Measurements from ENCODE around the gene MPRIP. TPM values are rescaled to one million over a fixed set of nuclear protein-coding genes. Genes with fewer than 3 reads are reported as not detected.

The MPRIP gene
- total and polyA plus RNA-seq, 2 of the 13 experiments (the other 11 are each of a cell fraction or from before 2014, with no cell fraction given) = 50.2 to 52.4 TPM

DNA sequence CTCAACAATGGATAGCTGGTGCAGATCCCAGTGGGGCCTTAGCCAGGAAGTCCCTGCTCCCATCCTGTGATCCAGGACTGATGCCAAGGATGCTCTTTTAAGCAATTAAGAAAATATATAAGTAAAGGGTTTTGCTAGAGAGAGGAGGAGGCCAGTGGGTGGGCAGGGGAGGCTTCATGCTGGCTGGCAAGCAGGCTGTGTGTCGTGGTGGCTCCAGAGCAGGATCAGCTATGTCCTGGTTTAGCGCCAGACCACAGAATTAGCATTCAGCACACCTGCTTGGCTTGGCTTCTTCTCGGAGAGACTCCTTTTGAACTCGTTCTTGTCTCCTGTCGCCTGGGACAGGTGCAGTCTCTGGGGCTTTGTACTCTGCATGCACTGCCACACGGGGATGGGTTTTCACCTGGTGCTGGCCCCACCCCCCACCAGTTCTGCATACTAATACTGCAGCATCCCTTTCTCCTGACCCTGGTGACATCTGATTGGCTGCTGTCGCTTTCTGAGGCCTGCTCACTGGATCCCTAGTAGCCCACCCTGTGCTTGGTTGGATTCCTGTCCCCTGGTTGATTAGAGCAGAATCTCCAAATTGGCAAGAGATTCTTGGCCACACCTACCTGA is 97.8 kb downstream of the MPRIP start:
- H3K9ac ChIP-seq (ENCODE audit: insufficient read depth, low read depth, low read length) = no peak overlapping the region
- 100% methylated on average over 6 of the region's 7 CpGs for WGBS (ENCODE audit: low lambda C conversion rate)
- no peak overlapping the region for H3K4me3 ChIP-seq (replicated peaks in 1 of 3; ENCODE audit: insufficient read depth in 1 of 3, low read depth in 2 of 3, low read length in 3 of 3)
- DNase-seq (ENCODE audit: low spot score) = no peak
- ChIA-PET POLR2A (no interaction called here), CTCF (ENCODE audit: low intra/inter-chr PET ratio, low total read pairs) (no interaction called here)
- intact Hi-C loops (cut with micrococcal nuclease; ENCODE audit: unreplicated experiment) (no loop called here), in situ Hi-C loops (cut with HindIII; ENCODE audit: extremely low pct_ligation_motif_present, low pct_unique_long_range_greater_than_20kb) (loop anchor here (5.0 kb wide), 1 partner anchor 138 kb away; no protein-coding TSS in a partner anchor)
- BruUV-seq (replicated peaks) = no TSS peak
- FAIRE-seq = no peak
- TF ChIP-seq SMARCC2 (IDR thresholded peaks at IDR 0.05) (no peak), ZNF83 (CRISPR knock-in tag; IDR thresholded peaks at IDR 0.05; ENCODE audit: borderline replicate concordance) (no peak), ZFP36L2 (CRISPR knock-in tag; IDR thresholded peaks at IDR 0.05) (no peak), ZFP36L1 (CRISPR knock-in tag; IDR thresholded peaks at IDR 0.05) (no peak), NCOR1 (IDR thresholded peaks at IDR 0.05; ENCODE audit: borderline replicate concordance, low read length) (no peak)
- no peaks in the 10 kb centered on the region for H3K79me2 ChIP-seq (ENCODE audit: insufficient read depth, low read length)
- no peaks in the 10 kb centered on the region for H3K9me3 ChIP-seq (ENCODE audit: low read length)
- H3K36me3 ChIP-seq (replicated peaks in 1 of 2; ENCODE audit: control insufficient read depth in 1 of 2, insufficient read depth in 2 of 2, low read length in 2 of 2) = peaks cover 25 to 42% of the 10 kb centered on the region in 2 experiments
- no peaks in the 10 kb centered on the region for H3K27me3 ChIP-seq (ENCODE audit: control insufficient read depth in 1 of 2, insufficient read depth in 2 of 2, low read length in 2 of 2)
- ATAC-seq = no peak
- no peak overlapping the region for H3K4me2 ChIP-seq (ENCODE audit: low read depth, low read length)
- no peaks in the 10 kb centered on the region for H4K20me1 ChIP-seq (ENCODE audit: insufficient read depth, low read length)
- no peak overlapping the region for H2AFZ ChIP-seq (ENCODE audit: low read length)
- H3K27ac ChIP-seq (ENCODE audit: extremely low read length, insufficient read depth, low read length) = no peak overlapping the region
- no peaks in the 10 kb centered on the region for H3K4me1 ChIP-seq (ENCODE audit: insufficient read depth, low read length)

DNA sequence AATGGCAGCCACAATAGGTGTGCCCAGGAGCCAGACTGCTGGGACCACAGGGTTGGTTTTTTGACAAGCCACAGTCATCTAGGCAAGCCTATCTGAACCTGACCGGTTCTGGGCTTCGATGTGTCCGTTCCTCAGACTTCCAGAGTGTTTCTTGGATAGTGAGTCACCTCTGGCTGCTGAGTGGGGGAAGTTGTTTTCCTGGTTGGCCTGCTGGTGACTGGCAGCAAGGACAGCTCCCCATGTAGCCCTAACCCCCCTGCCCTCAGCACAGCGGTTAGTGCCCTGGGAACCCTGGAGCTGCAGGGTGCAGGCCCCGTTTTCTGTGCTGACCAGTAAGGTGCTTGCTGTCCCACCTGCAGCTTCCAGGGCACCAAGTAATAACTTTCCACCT is 98.3 kb downstream of the MPRIP start:
- POLR2A ChIA-PET = no interaction called here
- no peak overlapping the region for H3K4me3 ChIP-seq (replicated peaks in 1 of 3; ENCODE audit: insufficient read depth in 1 of 3, low read depth in 2 of 3, low read length in 3 of 3)
- no peak for FAIRE-seq
- H3K4me2 ChIP-seq (ENCODE audit: low read depth, low read length) = no peak overlapping the region
- no peaks in the 10 kb centered on the region for H3K27me3 ChIP-seq (ENCODE audit: control insufficient read depth in 1 of 2, insufficient read depth in 2 of 2, low read length in 2 of 2)
- peaks cover 23 to 40% of the 10 kb centered on the region in 2 experiments for H3K36me3 ChIP-seq (replicated peaks in 1 of 2; ENCODE audit: control insufficient read depth in 1 of 2, insufficient read depth in 2 of 2, low read length in 2 of 2)
- no peak overlapping the region for H2AFZ ChIP-seq (ENCODE audit: low read length)
- no peak for ATAC-seq
- no peak overlapping the region for H3K27ac ChIP-seq (ENCODE audit: extremely low read length, insufficient read depth, low read length)
- no peaks in the 10 kb centered on the region for H4K20me1 ChIP-seq (ENCODE audit: insufficient read depth, low read length)
- no peaks in the 10 kb centered on the region for H3K4me1 ChIP-seq (ENCODE audit: insufficient read depth, low read length)
- DNase-seq (ENCODE audit: low spot score) = no peak
- no TSS peak for BruUV-seq (replicated peaks)
- H3K79me2 ChIP-seq (ENCODE audit: insufficient read depth, low read length) = no peaks in the 10 kb centered on the region
- CTCF ChIA-PET (ENCODE audit: low intra/inter-chr PET ratio, low total read pairs) = no interaction called here
- H3K9me3 ChIP-seq (ENCODE audit: low read length) = no peaks in the 10 kb centered on the region
- H3K9ac ChIP-seq (ENCODE audit: insufficient read depth, low read depth, low read length) = no peak overlapping the region
- 100% methylated on average over 1 of the region's 5 CpGs for WGBS (ENCODE audit: low lambda C conversion rate)
- in situ Hi-C loops (cut with HindIII; ENCODE audit: extremely low pct_ligation_motif_present, low pct_unique_long_range_greater_than_20kb) (loop anchor here (5.0 kb wide), 1 partner anchor 138 kb away; no protein-coding TSS in a partner anchor), intact Hi-C loops (cut with micrococcal nuclease; ENCODE audit: unreplicated experiment) (no loop called here)
- TF ChIP-seq, protein P1, sequence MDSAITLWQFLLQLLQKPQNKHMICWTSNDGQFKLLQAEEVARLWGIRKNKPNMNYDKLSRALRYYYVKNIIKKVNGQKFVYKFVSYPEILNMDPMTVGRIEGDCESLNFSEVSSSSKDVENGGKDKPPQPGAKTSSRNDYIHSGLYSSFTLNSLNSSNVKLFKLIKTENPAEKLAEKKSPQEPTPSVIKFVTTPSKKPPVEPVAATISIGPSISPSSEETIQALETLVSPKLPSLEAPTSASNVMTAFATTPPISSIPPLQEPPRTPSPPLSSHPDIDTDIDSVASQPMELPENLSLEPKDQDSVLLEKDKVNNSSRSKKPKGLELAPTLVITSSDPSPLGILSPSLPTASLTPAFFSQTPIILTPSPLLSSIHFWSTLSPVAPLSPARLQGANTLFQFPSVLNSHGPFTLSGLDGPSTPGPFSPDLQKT (CRISPR knock-in tag; IDR thresholded peaks at IDR 0.05; ENCODE audit: borderline replicate concordance) = no peak
- no peak for TF ChIP-seq ZNF773 (CRISPR knock-in tag; IDR thresholded peaks at IDR 0.05; ENCODE audit: borderline replicate concordance)
- TF ChIP-seq, protein P2, sequence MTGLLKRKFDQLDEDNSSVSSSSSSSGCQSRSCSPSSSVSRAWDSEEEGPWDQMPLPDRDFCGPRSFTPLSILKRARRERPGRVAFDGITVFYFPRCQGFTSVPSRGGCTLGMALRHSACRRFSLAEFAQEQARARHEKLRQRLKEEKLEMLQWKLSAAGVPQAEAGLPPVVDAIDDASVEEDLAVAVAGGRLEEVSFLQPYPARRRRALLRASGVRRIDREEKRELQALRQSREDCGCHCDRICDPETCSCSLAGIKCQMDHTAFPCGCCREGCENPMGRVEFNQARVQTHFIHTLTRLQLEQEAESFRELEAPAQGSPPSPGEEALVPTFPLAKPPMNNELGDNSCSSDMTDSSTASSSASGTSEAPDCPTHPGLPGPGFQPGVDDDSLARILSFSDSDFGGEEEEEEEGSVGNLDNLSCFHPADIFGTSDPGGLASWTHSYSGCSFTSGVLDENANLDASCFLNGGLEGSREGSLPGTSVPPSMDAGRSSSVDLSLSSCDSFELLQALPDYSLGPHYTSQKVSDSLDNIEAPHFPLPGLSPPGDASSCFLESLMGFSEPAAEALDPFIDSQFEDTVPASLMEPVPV (CRISPR knock-in tag; IDR thresholded peaks at IDR 0.05) = no peak
- no peak for TF ChIP-seq ZNF546 (CRISPR knock-in tag; conservative IDR thresholded peaks at IDR 0.05)
- TF ChIP-seq SRSF4 (IDR thresholded peaks at IDR 0.05; ENCODE audit: low read depth, low read length, poor library complexity, severe bottlenecking) = no peak
- TF ChIP-seq ZSCAN29 (CRISPR knock-in tag; conservative IDR thresholded peaks at IDR 0.05) = no peak
